Measurements from ENCODE around the gene ZNF619. TPM values are rescaled to one million over a fixed set of nuclear protein-coding genes. Genes with fewer than 3 reads are reported as not detected.
A peak's percentile ranks its signal among the peaks of the same experiment; 100 is the strongest.
"Not testable (repeated sequence)": the region's sequence is repeated elsewhere in the genome, so short reads cannot be mapped to it uniquely, and the experiment has no call there.

Gene ZNF619
- total RNA-seq, 2 donors from 2014 or later, result 6.9 to 8.8 TPM

DNA sequence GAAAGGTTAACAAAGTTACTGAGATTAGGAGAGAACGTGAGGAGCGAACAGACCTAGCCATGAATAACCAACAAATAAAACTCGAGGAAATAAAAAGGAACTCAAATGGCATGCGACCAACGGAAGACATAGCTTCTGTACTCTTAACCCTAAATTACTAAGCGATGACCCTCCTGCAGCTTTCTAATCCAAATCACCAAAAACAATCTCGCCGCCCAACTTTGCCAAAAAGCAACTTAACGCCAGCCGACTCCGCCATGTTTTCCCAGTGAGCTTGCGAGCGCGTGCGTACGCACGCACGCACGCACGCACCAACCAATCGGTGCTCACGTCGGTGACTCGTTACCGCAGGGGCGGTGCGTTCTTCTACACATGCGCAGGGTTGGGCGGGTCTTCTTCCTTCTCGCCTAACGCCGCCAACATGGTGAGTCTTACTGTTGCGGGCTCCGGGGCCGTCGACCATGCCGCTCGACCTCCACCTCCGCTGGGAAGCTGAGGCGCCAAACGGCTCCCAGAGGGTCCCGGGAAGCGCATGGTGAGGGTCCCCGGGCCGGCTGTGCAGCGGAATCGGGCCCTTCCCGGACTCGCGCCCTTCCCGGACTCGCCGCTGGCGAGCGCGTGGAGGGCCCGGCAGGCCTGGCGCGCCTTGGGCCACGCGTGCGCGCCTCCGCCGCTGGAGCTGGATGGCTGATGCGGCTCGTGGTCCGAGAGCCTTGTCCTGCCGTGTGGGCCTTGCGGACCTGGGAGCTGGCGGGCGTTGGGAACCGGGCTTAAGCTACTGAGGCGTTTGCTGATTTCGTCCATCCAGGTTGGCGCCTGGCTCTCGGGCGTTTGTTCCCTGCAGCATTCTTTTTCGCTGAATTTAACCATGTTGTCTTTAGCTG, 19.7 kb upstream of the ZNF619 start, which contains the start of gene RPL14:
TSS of gene RPL14 (plus strand) at position 400 of the 884 bp plus-strand sequence. CDS start at position 533, 133 bp downstream.
- under 1% methylated on average over 67 of the region's 79 CpGs for WGBS
- H3K36me3 ChIP-seq, result peaks cover 4 to 9% of the 10 kb centered on the region in 2 donors
- DNase-seq (ENCODE audit: low spot score), result peak; percentile 96
- intact Hi-C loops (cut with DNase I), result loop anchor here (10.0 kb wide), 2 partner anchors 518 to 1072 kb away; partner anchors contain the start of gene SLC25A38
- no peaks in the 10 kb centered on the region for H3K27me3 ChIP-seq (replicated peaks; ENCODE audit: insufficient read depth)
- H3K27ac ChIP-seq, result peak within 1 kb of the TSS; percentile 86 to 88
- H3K4me3 ChIP-seq, result peak within 1 kb of the TSS; percentile 79 to 94
- H3K4me1 ChIP-seq (replicated peaks), result no peaks in the 10 kb centered on the region
- no peaks in the 10 kb centered on the region for H3K9me3 ChIP-seq
- TF ChIP-seq POLR2AphosphoS5 (IDR thresholded peaks at IDR 0.05), result peak; percentile 99
- peak; percentile 90 for TF ChIP-seq POLR2A (IDR thresholded peaks at IDR 0.05)
- TF ChIP-seq, protein P1, sequence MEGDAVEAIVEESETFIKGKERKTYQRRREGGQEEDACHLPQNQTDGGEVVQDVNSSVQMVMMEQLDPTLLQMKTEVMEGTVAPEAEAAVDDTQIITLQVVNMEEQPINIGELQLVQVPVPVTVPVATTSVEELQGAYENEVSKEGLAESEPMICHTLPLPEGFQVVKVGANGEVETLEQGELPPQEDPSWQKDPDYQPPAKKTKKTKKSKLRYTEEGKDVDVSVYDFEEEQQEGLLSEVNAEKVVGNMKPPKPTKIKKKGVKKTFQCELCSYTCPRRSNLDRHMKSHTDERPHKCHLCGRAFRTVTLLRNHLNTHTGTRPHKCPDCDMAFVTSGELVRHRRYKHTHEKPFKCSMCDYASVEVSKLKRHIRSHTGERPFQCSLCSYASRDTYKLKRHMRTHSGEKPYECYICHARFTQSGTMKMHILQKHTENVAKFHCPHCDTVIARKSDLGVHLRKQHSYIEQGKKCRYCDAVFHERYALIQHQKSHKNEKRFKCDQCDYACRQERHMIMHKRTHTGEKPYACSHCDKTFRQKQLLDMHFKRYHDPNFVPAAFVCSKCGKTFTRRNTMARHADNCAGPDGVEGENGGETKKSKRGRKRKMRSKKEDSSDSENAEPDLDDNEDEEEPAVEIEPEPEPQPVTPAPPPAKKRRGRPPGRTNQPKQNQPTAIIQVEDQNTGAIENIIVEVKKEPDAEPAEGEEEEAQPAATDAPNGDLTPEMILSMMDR (IDR thresholded peaks at IDR 0.05), result peak in 2 of 4 experiments; percentile 31

DNA sequence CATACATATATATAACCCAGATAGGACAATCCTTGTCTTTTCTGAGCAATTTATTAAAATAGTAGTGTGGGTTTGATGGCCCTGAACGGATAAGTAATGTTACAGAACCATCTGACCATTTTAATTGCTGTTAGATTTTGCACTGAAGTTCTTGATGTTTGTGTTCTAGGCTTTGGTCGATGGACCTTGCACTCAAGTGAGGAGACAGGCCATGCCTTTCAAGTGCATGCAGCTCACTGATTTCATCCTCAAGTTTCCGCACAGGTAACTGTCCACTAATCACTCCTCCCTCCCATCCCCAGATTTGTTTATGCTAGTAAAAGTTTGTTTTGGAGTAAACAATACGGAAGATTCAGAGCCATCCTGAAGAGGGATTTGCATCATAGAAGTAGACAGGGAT, 18.4 kb upstream of the ZNF619 start:
- 89% methylated on average over 4 of the region's 4 CpGs for WGBS
- DNase-seq (ENCODE audit: low spot score), result no peak
- H3K36me3 ChIP-seq, result peaks cover 7 to 21% of the 10 kb centered on the region in 2 donors
- no peaks in the 10 kb centered on the region for H3K27me3 ChIP-seq (replicated peaks; ENCODE audit: insufficient read depth)
- H3K27ac ChIP-seq, result no peak overlapping the region
- no peaks in the 10 kb centered on the region for H3K9me3 ChIP-seq
- H3K4me3 ChIP-seq, result peak overlapping the region in 1 of 2 donors; percentile 79
- no peak for TF ChIP-seq POLR2A (IDR thresholded peaks at IDR 0.05)
- TF ChIP-seq, protein P1 (IDR thresholded peaks at IDR 0.05), result no peak
- TF ChIP-seq POLR2AphosphoS5 (IDR thresholded peaks at IDR 0.05), result no peak
- H3K4me1 ChIP-seq (replicated peaks), result no peaks in the 10 kb centered on the region
- intact Hi-C loops (cut with DNase I), result loop anchor here (10.0 kb wide), 2 partner anchors 516 to 1074 kb away; partner anchors contain the start of gene SLC25A38

DNA sequence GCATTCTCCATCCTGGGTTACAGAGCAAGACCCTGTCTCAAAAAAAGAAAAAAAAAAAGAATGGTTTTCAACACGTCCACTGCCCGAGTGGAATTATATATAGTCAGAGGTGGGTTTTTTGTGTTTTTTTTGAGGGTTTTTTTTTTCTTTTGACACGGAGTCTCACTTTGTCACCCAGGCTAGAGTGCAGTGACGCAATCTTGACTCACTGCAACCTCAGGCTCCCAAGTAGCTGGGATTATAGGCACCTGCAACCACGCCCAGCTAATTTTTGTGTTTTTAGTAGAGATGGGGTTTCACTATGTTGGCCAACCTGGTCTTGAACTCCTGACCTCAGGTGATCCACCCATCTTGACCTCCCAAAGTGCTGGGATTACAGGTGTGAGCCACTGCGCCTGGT, 16.4 kb upstream of the ZNF619 start:
- peaks cover 7 to 27% of the 10 kb centered on the region in 2 donors for H3K36me3 ChIP-seq
- H3K9me3 ChIP-seq, result not testable (repeated sequence)

DNA sequence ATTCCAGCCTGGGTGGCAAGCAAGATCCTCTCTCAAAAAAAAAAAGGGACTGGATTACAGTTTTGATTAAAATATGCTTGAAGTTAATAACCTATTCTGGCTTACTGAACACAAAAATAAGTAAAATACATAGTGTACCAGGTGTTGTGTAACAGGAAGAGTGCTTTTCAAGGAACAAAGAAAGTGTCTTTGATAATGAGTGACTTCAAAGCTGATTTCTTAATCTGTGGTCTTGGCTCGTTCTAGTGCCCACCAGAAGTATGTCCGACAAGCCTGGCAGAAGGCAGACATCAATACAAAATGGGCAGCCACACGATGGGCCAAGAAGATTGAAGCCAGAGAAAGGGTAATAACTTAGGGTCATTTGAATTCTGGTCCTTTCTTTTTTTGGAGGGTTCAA, 15.8 kb upstream of the ZNF619 start:
- no peak for TF ChIP-seq POLR2A (IDR thresholded peaks at IDR 0.05)
- TF ChIP-seq, protein P1 (IDR thresholded peaks at IDR 0.05), result no peak
- TF ChIP-seq POLR2AphosphoS5 (IDR thresholded peaks at IDR 0.05), result no peak
- no peaks in the 10 kb centered on the region for H3K9me3 ChIP-seq
- no peak for DNase-seq (ENCODE audit: low spot score)
- no peaks in the 10 kb centered on the region for H3K4me1 ChIP-seq (replicated peaks)
- H3K27me3 ChIP-seq (replicated peaks; ENCODE audit: insufficient read depth), result no peaks in the 10 kb centered on the region
- H3K36me3 ChIP-seq, result peaks cover 7 to 27% of the 10 kb centered on the region in 2 donors
- intact Hi-C loops (cut with DNase I), result no loop called here
- H3K27ac ChIP-seq, result no peak overlapping the region
- WGBS, result 77% methylated on average over 3 of the region's 3 CpGs
- no peak overlapping the region for H3K4me3 ChIP-seq

More for the DNA sequence above, 16.4 kb upstream of the ZNF619 start:
- H3K4me1 ChIP-seq (replicated peaks); intact Hi-C loops (cut with DNase I); H3K4me3 ChIP-seq; H3K27ac ChIP-seq; DNase-seq (ENCODE audit: low spot score); H3K27me3 ChIP-seq (replicated peaks; ENCODE audit: insufficient read depth): not testable (repeated sequence)
- 79% methylated on average over 6 of the region's 6 CpGs for WGBS

DNA sequence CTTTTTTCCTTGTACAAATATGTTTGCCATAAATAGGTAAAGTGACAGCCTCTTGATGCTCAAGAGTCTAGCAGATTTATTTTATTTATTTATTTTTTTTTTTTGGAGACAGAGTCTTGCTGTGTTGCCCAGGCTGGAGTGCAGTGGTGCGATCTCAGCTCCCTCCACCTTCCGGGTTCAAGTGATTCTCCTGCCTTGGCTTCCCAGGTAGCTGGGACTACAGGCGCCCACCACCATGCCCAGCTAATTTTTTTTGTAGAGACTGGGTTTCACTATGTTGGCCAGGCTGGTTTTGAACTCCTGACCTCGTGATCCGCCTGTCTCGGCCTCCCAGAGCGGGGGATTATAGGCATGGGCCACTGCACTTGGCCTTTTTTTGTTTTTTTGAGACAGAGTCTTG, 14.1 kb upstream of the ZNF619 start:
- H3K4me1 ChIP-seq (replicated peaks); intact Hi-C loops (cut with DNase I); H3K9me3 ChIP-seq; DNase-seq (ENCODE audit: low spot score); H3K4me3 ChIP-seq; H3K27me3 ChIP-seq (replicated peaks; ENCODE audit: insufficient read depth); H3K27ac ChIP-seq: not testable (repeated sequence)
- peaks cover 7 to 27% of the 10 kb centered on the region in 2 donors for H3K36me3 ChIP-seq
- 94% methylated on average over 7 of the region's 7 CpGs for WGBS

Data from prostate gland (tissue), 2 donors.